Brain microvascular endothelial cell (primary cell): Measurements from ENCODE around the gene GUCY1B1.

Source experiments
- DNase-seq: peaks from one replicate; pipeline ENCODE4 v3.0.0-alpha.2; 2020
- H3K27ac ChIP-seq: fragments of 250-450 bp; sonication (Bioruptor Pico); 2 replicates; pipeline ENCODE4 v1.5.1; 2020; ENCODE audit warnings: mild to moderate bottlenecking, moderate library complexity
- H3K27me3 ChIP-seq: fragments of 250-450 bp; sonication (Bioruptor Pico); replicated peaks from 2 replicates; pipeline ENCODE4 v1.5.1; 2020; ENCODE audit warnings: mild to moderate bottlenecking
- H3K36me3 ChIP-seq: fragments of 250-450 bp; sonication (Bioruptor Pico); replicated peaks from 2 replicates; pipeline ENCODE4 v1.5.1; 2020; ENCODE audit warnings: mild to moderate bottlenecking
- H3K4me3 ChIP-seq: 2 replicates; pipeline ENCODE4 v1.5.1; 2011; ENCODE audit warnings: low read depth, mild to moderate bottlenecking, control low read depth, low read length, moderate library complexity
- in situ Hi-C: cut with HindIII; loops from 2 replicates; pipeline ENCODE4 v1.10.0; 2017; ENCODE audit warnings: low sequenced_read_pairs, low pct_ligation_motif_present
- TF ChIP-seq, protein P1 (sequence below): IDR thresholded peaks from 2 replicates; pipeline ENCODE4 v1.5.1; 2011; ENCODE audit warnings: low read depth, mild to moderate bottlenecking, moderate library complexity, low read length, control low read depth, inconsistent platforms; ENCODE audit errors: missing control alignments

The GUCY1B1 gene

GRCh38 chr4:155762334-155762733 lies 3.5 kb downstream of the GUCY1B1 start:
- H3K36me3 ChIP-seq, result no peaks in the 10 kb centered on the region
- in situ Hi-C loops, result no loop called here
- no peak for DNase-seq
- H3K27me3 ChIP-seq, result no peaks in the 10 kb centered on the region
- TF ChIP-seq, protein P1, sequence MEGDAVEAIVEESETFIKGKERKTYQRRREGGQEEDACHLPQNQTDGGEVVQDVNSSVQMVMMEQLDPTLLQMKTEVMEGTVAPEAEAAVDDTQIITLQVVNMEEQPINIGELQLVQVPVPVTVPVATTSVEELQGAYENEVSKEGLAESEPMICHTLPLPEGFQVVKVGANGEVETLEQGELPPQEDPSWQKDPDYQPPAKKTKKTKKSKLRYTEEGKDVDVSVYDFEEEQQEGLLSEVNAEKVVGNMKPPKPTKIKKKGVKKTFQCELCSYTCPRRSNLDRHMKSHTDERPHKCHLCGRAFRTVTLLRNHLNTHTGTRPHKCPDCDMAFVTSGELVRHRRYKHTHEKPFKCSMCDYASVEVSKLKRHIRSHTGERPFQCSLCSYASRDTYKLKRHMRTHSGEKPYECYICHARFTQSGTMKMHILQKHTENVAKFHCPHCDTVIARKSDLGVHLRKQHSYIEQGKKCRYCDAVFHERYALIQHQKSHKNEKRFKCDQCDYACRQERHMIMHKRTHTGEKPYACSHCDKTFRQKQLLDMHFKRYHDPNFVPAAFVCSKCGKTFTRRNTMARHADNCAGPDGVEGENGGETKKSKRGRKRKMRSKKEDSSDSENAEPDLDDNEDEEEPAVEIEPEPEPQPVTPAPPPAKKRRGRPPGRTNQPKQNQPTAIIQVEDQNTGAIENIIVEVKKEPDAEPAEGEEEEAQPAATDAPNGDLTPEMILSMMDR, result no peak
- H3K4me3 ChIP-seq, result no peak overlapping the region
- H3K27ac ChIP-seq, result no peak overlapping the region

- no peaks in the 10 kb centered on the region for H3K27me3 ChIP-seq
- no peak overlapping the region for H3K4me3 ChIP-seq
- H3K36me3 ChIP-seq, result no peaks in the 10 kb centered on the region
- TF ChIP-seq, protein P1, result no peak
- in situ Hi-C loops, result no loop called here
- no peak overlapping the region for H3K27ac ChIP-seq
- DNase-seq, result no peak
These were observed 4.7 kb downstream of the GUCY1B1 start for GRCh38 chr4:155763551-155763950.

GRCh38 chr4:155765149-155765548 lies 6.3 kb downstream of the GUCY1B1 start:
- in situ Hi-C loops, result no loop called here
- no peak for DNase-seq
- Histone ChIP-seq H3K27me3 (no peaks in the 10 kb centered on the region), H3K4me3 (no peak overlapping the region), H3K36me3 (no peaks in the 10 kb centered on the region), H3K27ac (no peak overlapping the region)
- TF ChIP-seq, protein P1, result no peak

DNA sequence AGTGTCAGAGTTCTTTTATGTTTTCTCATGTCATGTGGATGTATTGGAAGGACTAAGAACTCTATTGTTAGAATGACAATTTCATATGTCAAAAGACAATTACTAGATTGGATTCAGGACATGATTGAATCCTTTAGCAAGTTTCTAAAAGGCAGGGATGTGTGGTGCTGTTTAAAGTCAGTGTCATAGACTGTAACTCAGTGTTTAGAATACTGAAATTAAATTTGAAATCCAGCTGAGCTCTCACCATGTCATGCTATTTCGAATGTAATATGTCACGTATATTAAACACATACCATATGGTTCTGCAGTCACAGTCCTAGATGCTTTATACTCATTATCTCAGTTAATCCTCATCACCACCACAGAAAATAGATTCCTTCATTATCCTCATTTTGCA lies 7.8 kb downstream of the GUCY1B1 start:
- Histone ChIP-seq H3K27me3 (no peaks in the 10 kb centered on the region), H3K4me3 (no peak overlapping the region), H3K36me3 (no peaks in the 10 kb centered on the region), H3K27ac (no peak overlapping the region)
- TF ChIP-seq, protein P1, result no peak
- in situ Hi-C loops, result no loop called here
- DNase-seq, result no peak

DNA sequence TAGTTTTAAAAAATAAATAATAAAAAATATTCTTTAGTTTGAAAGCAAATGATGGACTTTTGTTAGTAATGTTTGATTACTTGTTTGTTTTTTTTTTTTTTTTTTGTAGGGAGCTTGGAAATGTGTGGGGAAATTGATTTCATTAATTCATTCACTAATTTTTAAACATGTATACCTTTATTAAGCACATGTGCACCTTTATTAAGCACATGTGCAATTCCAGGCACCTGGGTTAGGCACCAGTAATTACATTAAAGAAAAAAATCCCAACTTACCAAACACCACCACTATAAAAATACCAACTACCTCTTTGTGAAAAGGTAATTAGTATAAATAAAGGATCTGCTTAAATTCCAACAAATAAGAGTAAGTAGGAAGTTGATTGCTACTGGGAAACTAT lies 9.5 kb downstream of the GUCY1B1 start:
- no peak overlapping the region for H3K4me3 ChIP-seq
- H3K27ac ChIP-seq, result no peak overlapping the region
- H3K27me3 ChIP-seq, result no peaks in the 10 kb centered on the region
- in situ Hi-C loops, result no loop called here
- no peaks in the 10 kb centered on the region for H3K36me3 ChIP-seq
- TF ChIP-seq, protein P1, result no peak
- no peak for DNase-seq

DNA sequence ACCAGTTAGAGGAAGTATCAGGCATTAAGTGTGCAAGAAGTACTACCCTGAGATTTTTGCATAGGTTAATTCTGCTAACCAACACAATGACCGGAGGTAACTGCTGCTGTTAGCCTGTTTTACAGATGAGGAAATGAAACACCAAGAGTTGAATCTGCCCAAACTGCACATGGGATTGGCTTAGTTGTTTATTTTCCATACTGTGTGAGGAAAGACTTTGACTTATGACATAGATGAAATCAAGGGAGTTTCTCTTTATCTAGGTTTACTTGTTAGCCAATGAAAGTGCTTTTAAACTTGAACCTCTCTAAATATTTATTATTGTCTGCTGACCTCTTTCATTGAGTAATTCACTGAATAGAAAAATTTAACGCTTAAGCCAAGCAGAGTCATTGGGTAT lies 10.3 kb downstream of the GUCY1B1 start:
- no peak overlapping the region for H3K27ac ChIP-seq
- no peak for DNase-seq
- no peaks in the 10 kb centered on the region for H3K27me3 ChIP-seq
- H3K4me3 ChIP-seq, result no peak overlapping the region
- in situ Hi-C loops, result no loop called here
- no peaks in the 10 kb centered on the region for H3K36me3 ChIP-seq
- TF ChIP-seq, protein P1, result no peak
